Retina (tissue), 1 donor: Measurements from ENCODE around the gene FHIT.
"Not testable (repeated sequence)": the region's sequence is repeated elsewhere in the genome, so short reads cannot be mapped to it uniquely, and the experiment has no call there.

ENCODE experiments used
- DNase-seq: peaks from one replicate; pipeline ENCODE4 v3.0.0-alpha.2; 2016

Gene FHIT

GRCh38 chr3:60912876-60913275 is 338.4 kb downstream of the FHIT start:
- DNase-seq: no peak

DNA sequence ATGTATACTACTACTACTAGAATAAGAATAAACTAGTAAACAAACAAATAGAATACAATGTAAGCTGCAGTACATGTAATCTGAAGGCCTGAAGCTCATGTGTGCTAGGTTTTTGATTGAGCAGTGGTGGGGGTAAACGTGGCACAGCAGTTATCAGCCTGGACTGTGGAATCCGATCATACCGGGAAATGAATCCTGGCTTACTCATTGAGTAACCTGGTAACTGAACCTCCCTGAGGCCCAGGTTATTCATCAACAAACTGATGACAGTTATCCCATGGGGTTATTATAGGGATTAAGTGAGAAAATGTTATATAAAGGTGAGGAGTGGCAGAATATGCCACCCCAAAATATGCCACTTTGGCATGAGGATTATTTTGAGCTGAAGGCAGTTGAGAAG is 339.1 kb downstream of the FHIT start:
- DNase-seq: no peak

DNA sequence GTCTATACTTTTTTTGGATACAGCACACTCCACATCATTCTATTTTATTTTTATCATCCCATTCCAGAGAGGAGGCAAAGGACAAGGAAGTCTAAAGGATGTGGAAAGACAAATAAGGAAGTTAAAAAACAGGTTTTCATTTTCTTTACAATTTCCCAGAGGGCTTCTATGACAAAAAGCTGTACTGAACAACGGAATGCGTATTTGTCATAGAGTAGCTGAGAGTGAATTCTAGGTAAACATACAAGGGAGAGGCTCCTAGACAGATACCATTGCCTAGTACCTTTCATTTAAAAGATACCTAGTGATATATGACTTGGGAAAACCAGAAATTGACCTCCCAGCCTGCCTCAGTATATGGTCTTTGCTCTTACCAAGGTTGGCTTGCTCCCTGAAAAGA is 341.7 kb downstream of the FHIT start:
- DNase-seq: no peak

DNA sequence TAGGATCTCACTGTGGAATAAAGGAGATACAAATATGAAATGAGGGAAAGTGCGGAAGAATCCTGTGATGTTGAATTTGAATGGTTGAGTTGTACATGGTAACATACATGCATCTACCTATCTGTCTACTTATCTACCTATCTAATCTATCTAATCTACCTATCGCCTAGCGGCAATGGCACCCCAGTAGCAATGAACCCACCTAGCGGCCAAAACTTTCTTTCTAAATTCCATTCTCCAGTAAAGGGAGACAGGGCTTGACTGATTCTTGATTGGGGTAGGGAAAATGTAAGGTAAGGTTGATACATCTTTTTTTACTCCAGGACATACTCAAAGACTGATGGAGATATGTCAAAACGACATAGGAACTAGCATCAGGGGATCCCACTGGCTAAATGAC is 345.0 kb downstream of the FHIT start:
- no peak for DNase-seq

DNA sequence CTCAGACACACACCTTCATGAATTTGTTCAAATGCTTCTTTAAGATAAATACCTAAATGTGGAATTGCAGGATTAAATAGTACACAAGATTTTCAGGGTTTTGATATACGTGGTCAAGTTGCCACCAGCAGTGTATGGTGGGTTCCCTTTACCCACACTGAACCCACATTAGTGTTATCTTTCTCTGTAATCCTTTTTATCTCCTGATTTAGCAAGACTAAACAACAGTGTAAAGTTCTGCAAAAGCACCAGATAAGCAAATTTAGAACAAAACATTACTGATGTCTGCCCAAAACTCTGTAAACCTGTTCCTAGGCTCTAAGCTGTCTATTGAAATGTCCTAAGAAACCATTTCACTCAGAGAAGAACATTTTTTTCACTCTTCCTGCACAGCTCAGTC is 352.9 kb downstream of the FHIT start:
- DNase-seq: no peak

- no peak for DNase-seq
These were observed 357.3 kb downstream of the FHIT start for GRCh38 chr3:60893946-60894345.

DNA sequence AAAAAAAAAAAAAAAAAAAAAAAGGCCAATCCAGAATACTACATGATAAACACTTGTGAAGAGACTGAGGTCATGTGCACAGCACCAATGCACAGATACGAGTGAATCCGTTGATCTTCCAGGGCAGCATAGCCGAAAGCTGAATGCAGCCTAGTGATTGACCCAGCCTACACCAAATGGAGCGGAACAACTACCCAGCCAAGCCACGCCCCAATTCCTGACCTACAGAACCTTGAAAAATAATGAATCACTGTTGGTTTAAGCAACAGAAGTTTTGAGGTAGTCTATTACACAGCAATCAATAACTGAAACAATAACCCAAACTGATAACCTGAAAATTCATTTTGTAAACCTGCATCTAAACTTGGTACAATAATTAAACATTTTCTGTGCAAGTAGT is 361.0 kb downstream of the FHIT start:
- no peak for DNase-seq

- DNase-seq: not testable (repeated sequence)
These were observed 362.3 kb downstream of the FHIT start for GRCh38 chr3:60888952-60889351.

GRCh38 chr3:60887574-60887973 is 363.7 kb downstream of the FHIT start:
- DNase-seq: no peak

- DNase-seq: no peak
These were observed 364.7 kb downstream of the FHIT start for GRCh38 chr3:60886518-60886917.

GRCh38 chr3:60884005-60884404 is 367.2 kb downstream of the FHIT start:
- DNase-seq: no peak

GRCh38 chr3:60877188-60877587 is 374.1 kb downstream of the FHIT start:
- no peak for DNase-seq

GRCh38 chr3:60870396-60870795 is 380.9 kb downstream of the FHIT start:
- DNase-seq: peak; percentile 4

- DNase-seq: no peak
These were observed 384.1 kb downstream of the FHIT start for GRCh38 chr3:60867200-60867599.

DNA sequence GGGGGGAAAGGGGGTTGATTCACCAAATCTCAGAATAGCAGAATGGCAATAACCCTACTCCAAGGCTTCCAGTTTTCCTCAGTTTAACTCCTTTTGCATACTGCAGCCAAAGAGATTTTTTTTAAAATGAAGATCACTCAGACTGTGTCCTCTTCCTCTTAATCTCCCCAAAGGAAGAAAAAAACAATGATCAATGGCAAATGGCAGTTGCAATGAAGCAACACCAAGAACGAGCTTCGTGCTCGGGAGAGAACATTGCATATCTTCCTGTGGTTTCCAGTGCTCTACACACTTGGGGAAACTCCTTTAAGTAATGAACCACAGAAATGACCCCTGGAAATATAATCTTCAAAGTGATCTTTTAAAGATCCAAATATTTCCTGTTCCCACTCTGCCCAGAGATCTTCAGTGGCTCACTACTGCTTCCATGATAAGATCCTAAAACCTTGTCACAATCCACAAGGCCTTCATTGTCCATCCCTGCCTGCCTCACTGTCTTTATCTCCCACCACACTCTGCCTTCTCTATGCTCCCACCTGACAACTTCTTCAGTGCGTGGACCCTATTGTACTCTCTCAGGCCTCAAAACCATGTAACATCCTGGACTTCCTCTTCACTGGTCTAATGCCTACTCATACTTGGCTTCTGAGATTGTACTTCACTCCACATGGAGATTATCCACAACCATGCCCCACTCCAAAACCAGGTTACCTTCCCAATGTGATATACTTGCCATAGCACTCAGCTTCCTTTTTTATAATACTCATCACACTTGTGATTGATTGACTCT is 394.8 kb downstream of the FHIT start:
- DNase-seq: no peak

DNA sequence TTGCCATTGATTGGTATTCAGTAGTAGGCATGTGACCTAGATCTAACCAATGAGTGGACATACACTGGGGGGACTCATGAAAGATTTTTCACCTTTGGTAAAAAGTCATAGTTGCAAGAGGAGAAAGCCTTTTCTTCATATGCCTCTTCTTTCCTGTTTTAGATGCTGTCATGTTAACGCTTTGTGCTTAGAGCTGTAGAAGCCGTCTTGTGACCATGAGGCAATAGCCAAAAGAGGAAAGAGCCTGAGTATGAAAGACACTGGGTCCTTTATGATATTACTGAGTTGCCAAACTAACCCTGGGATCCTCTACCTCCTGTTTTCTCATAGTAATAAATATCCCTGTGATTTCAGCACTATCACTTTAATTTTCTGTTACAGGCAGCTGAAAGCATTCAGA is 396.0 kb downstream of the FHIT start:
- DNase-seq: no peak

- DNase-seq: no peak
These were observed 396.5 kb downstream of the FHIT start for GRCh38 chr3:60854791-60855190.

DNA sequence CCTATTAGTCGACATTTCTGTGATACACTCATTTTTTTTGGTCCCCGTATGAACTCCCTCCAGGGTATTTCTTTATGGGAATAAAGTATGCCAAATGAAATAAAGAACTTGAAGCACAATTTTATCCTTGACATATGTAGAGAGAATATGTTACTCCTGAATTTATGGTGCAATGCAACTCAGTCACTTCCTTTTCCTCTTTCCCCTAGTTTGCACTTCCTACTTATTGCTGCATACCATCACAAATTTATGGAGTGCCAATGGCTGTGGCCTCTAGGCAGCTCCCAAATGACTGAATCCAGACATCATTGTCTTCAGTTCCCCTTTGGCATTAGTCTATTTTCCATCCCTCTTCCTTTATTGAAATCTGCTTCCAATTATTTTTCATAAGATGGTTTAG is 403.5 kb downstream of the FHIT start:
- DNase-seq: no peak

GRCh38 chr3:60844256-60844655 is 407.0 kb downstream of the FHIT start:
- no peak for DNase-seq

- DNase-seq: no peak
These were observed 409.9 kb downstream of the FHIT start for GRCh38 chr3:60841355-60841754.

DNA sequence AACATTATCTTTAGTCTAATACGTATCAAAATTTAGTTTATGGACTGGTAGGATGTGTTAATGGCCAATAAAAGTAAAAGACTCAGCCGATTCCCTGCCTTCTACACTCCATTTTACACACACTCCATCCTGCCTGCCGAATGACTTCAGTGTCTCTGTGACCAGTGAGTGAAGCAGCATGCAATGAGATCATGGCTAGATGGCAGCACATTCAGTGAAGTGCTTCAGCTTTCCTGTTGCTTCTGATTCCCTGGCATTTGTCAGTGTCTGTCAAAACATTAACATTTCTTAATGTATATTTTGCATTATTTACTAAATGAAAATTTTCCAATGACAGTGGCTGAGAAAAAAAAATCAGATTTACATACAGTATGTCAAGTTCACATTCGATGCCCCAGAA is 412.0 kb downstream of the FHIT start:
- peak; percentile 32 for DNase-seq

GRCh38 chr3:60835796-60836195 is 415.5 kb downstream of the FHIT start:
- no peak for DNase-seq

DNA sequence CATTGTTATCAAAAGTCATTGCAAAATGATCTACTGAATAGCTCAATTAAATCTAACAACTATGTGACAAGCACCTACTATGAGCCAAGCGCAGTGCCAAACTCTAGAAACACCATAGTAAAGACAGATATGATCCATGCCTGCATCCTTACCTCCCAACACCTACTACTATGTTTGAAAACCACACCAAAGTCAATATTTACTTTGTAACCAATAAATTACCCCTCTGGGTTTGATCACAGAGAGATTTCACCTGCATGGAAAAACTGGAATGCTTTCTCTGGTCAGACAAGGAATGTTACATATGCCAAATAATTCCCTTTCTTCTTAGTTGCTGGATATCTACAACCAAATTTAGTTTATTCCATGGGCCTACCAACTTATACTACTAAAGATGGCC is 422.2 kb downstream of the FHIT start:
- no peak for DNase-seq

DNA sequence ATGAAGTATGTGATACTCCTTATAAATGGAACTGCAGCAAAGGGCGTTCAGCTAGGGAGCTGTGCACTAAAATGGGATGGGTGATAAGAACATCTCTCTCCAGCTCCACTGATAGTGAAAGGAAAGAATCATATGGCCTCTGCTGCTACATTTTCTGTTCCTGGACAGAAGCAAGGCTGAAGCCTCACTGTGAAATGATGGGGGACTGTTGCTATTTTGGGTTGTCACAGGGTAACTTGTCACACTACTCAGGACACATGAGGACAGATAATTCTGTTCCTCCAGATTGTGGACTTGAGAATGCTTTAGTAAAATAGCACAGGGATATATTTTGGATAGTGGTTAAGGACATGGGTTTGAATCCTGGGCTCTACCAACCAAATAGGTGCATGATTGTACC is 423.6 kb downstream of the FHIT start:
- no peak for DNase-seq

DNA sequence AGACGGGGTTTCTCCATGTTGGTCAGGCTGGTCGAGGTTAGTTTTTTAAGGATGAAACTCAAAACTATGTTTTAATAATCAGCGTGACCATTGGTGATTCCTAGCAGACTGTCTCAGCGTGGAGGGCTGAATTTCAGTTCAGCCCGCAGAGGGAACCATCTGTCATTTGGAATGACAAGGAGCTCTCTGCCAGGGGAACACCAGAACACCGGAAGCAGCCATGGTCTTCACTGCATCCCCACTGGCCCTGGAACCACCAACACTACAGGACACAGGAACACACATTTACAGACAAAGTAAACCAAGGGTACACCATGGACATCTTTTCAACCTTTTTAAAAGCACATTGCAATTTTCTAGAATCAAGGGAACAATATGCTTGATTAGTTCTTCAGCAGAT is 424.7 kb downstream of the FHIT start:
- DNase-seq: no peak
